ENCODE measurements around the gene MGMT.

MGMT gene

GRCh38 chr10:129715805-129716204, 248.8 kb downstream of the MGMT start:
- no peak for DNase-seq

DNA sequence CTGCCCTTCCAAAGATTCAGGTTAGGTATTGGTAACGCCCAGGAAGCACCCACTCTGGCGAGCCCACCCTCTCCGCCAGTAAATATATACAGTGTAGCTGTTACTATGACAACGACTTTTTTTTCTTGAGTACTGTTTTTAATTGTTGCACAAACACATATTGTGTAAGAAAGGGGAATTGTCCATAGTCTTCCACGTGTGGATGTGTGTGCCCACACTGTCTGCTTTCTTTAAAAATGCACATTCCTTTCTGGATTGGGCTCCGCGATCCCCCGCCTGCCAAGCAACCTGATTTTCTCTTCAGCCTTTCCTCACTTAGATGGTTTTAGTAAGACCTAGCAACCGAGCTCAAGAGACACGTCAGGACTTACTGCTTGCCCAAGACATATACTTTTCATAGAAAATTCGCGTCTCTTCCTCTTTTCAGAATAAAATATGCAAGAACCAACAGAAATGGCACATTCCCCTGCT, 249.2 kb downstream of the MGMT start:
- no peak for DNase-seq

GRCh38 chr10:129716881-129717280, 249.8 kb downstream of the MGMT start:
- no peak for DNase-seq

DNA sequence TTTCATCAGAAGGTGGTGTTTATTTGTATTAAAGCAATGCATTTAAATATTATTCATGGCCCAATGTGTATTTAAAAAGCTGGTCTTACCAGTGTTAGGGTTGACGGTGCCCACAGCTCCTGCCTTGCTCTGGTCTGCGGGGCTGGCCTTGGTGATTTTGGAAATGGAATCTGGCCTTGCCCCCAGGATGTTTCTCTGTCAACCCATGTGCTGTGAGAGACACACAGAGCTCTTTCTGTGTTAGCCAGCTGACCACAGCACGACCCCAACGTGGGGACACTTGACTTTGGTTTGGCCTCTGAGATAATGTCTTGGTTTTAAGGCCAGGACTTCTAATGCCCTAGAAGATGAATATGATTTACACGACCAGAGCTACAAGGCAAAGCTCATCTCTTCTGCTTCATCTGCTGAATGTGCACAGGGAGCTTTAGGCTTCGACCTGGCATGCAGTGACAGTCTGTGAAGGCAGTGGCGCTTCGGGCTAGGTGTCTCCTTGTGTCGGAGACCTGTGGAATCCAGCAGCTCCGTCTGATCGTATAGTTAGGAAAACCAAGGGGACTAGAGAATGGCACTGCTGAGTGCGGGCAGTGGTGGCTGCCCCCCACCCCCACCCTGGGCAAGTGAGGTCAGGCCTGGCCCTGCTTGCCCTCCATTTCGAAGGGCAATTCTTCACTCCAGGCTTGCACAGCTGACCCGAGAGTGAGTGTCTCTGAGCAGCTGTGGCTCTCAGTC, 250.9 kb downstream of the MGMT start:
- DNase-seq = no peak

- DNase-seq = no peak
Observed at GRCh38 chr10:129718548-129719414, 251.7 kb downstream of the MGMT start.

DNA sequence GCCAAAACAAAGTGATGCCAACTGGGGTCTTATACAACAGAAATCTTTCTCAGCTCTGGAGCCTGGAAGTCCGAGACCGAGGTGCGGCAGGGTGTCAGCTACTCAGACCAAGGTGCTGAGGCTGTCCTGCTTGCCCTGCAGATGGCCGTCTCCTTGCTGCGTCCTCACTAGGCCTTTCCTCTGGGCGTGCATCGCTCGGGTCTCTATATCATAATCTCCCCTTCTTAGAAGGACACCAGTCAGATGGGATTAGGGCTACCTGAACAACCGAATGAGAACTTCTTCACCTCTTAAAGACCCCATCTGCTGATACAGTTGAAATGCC, 252.3 kb downstream of the MGMT start:
- DNase-seq = no peak

DNA sequence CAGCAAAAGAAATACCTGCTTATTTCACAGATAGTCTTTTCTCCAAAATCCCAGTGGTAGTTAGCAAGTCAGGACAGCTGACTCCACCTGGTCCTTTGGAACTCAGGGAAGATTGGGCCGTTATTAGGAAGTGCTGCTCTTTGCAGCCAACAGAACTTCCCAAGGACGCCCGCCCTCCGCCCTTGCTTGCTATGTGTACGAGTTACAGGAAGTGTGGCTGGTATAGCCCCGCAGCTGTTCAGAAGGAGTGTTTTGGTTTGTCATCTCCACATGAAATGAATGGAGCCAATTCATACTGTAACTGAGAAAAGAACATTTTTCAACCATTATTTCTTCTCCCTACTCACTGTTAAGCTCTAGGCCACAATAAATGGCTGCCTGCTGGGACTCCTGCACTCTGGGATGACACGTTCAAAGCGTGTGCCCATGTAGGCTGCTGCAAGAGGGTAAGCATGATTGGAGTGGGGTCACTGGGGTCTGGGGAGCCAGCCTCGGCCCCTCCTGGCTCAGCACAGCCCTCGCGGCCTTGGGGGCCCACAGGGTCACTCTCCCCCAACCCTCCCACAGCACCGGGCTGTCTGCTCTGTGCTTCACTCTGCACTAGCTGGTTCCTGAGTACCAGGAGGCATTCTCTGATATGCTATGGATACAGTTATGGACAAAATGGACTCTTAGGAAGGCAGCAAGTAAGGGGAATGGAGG, 253.0 kb downstream of the MGMT start:
- DNase-seq = no peak

GRCh38 chr10:129725011-129725410, 258.0 kb downstream of the MGMT start:
- DNase-seq = no peak

DNA sequence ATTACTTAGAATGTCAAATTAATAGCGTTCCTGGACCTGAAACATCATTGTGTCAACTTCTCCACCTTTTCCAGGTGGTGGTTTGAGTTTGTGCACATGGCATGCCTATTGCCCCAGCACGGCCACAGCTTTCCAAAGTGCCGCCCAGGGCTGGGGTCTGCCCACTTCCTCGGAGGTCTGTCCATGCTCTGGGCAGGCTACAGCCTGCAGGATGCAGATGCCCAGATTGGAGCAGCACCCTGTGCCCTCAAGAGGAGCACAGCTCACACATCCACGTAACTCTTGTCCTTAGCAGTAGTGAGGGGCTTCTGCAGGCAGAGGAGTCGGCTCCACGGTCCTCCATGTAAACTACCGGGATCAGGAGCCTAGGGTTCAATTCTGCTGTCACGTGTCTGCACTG, 258.4 kb downstream of the MGMT start:
- DNase-seq = no peak

DNA sequence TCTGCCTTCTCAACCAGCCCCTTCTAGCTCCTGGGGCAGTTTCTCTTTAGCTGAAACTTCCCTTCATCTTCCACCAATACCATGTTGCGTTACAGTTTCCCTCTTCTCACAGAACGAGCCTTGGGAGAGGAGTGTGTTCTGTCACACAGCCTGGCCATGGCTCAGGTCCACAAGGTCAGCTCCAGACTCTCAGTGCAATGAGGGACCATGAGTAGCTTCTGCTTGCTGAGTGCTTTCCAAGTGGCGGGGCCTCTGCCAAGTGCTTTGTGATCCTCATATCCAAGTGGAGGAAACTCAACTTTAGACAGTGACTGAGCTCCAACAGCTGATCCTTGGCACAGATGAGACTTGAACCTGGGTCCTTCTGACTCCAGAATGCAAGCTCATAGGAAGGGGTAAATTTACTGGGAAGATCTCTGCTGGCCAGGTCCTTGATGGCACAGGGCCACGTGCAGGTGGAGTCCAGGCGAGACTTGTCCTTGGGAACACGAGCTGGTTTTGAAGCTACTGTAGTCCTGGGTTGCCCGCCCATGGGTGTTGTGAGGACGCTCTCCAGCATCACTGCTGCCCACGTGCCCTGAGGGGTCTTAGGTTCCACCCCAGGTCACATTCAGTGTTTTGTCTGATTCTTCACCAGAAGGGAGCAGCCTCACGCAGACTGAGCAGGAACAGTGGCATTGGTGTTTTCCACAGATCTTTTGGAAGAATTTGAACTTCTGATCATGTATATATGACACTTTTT, 259.0 kb downstream of the MGMT start:
- DNase-seq = no peak

GRCh38 chr10:129727071-129727470, 260.0 kb downstream of the MGMT start:
- DNase-seq = no peak

DNA sequence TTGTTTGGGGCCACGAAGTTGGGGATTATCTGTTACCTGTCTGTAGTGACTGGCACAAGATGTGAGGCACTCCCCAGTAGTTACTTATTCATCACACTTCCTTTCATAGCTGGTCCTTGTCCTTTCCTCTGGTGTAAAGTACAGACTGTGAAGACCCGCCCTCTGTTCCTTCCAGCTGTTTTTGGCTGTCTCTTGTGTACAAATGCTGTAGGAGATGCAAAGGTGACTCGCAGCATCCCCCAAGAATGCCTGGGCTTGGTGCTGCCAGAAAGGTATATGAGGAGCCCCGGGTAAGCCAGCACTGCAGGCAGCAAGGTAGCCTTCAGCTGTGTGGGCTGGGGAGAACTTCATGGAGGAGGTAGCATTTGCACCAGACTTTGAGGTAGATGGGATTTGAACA, 260.5 kb downstream of the MGMT start:
- no peak for DNase-seq

DNA sequence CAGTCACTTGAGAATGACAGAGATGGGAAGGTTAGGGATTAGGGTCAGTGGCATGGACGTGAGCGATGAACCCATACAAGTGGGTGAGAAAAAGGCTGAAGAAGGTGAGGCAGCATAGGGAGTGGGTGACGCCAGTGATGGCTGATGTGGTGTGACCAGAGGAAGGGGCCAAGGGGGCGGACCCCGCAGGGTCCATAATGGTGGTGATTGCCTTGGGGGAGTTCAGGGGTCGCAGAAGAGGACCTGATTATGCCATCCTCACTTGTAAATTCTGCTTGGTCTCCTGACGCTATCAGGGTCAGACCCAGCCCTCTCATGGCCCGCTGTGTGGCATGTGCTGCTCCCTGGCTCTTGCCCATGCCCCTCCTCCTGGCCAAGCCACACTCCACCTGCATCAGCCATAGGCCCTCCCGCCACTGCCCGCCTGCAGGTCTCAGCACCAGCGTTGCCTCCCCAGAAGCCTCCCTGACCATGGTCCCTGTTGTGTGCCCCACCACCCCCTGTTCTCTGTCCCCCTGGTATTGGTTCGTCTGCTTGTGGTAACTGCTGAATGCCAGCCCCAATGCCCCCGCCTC, 261.3 kb downstream of the MGMT start:
- DNase-seq = no peak

- DNase-seq = no peak
Observed at GRCh38 chr10:129728905-129729795, 262.1 kb downstream of the MGMT start.

GRCh38 chr10:129730272-129730992, 263.4 kb downstream of the MGMT start:
- DNase-seq = no peak

DNA sequence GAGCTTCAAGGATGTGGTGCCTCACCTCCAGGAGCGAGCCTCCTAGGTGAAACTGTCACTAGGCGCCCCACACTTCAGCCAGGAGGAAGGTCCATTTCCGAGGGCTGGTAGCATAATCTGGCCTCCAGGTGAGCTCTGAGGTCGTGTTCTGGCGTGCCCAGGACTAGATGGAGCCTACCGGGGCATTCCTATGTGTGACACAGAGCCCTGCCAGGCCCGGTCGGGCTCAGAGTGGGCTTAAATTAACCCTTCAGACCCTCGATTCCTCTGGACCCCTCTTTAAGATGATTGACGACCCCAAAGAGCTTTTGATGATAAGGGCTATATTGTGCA, 263.9 kb downstream of the MGMT start:
- no peak for DNase-seq

GRCh38 chr10:129740532-129741279, 273.7 kb downstream of the MGMT start:
- DNase-seq = no peak

- no peak for DNase-seq
Observed at GRCh38 chr10:129741280-129741977, 274.4 kb downstream of the MGMT start.

- no peak for DNase-seq
Observed at GRCh38 chr10:129741978-129742741, 275.1 kb downstream of the MGMT start.

Data from hippocampal formation (tissue), 2 donors.